NCI-H1048 (cell line): ENCODE data around the gene FAT3.

Experiments
- DNase-seq: peaks from one replicate; lab custom pipeline; 2025; lab: John Stamatoyannopoulos, UW

FAT3 gene

GRCh38 chr11:92227959-92228935 is 3.6 kb downstream of the FAT3 start:
- DNase-seq: no peak

- DNase-seq: no peak
Observed at GRCh38 chr11:92236856-92237255, 12.2 kb downstream of the FAT3 start.

GRCh38 chr11:92240916-92241315 is 16.3 kb downstream of the FAT3 start:
- no peak for DNase-seq

- no peak for DNase-seq
Observed at GRCh38 chr11:92245700-92246271, 21.2 kb downstream of the FAT3 start.

GRCh38 chr11:92246630-92247029 is 22.0 kb downstream of the FAT3 start:
- no peak for DNase-seq

- DNase-seq: no peak
Observed at GRCh38 chr11:92249156-92249753, 24.6 kb downstream of the FAT3 start.

- DNase-seq: no peak
Observed at GRCh38 chr11:92251980-92252379, 27.4 kb downstream of the FAT3 start.

- DNase-seq: no peak
Observed at GRCh38 chr11:92253421-92253820, 28.8 kb downstream of the FAT3 start.

- DNase-seq: no peak
Observed at GRCh38 chr11:92253945-92254344, 29.3 kb downstream of the FAT3 start.

GRCh38 chr11:92257536-92257935 is 32.9 kb downstream of the FAT3 start:
- DNase-seq: no peak

- DNase-seq: no peak
Observed at GRCh38 chr11:92259861-92260260, 35.2 kb downstream of the FAT3 start.

- DNase-seq: no peak
Observed at GRCh38 chr11:92264350-92264749, 39.7 kb downstream of the FAT3 start.

- DNase-seq: no peak
Observed at GRCh38 chr11:92266806-92267205, 42.2 kb downstream of the FAT3 start.

GRCh38 chr11:92267278-92267677 is 42.7 kb downstream of the FAT3 start:
- DNase-seq: no peak

- DNase-seq: no peak
Observed at GRCh38 chr11:92267968-92268367, 43.4 kb downstream of the FAT3 start.

GRCh38 chr11:92268546-92268945 is 43.9 kb downstream of the FAT3 start:
- no peak for DNase-seq

GRCh38 chr11:92269021-92269420 is 44.4 kb downstream of the FAT3 start:
- DNase-seq: no peak

- DNase-seq: no peak
Observed at GRCh38 chr11:92269841-92270240, 45.2 kb downstream of the FAT3 start.

- no peak for DNase-seq
Observed at GRCh38 chr11:92272651-92273050, 48.0 kb downstream of the FAT3 start.
